ENCODE data around the gene CNTNAP2. TPM values are rescaled to one million over a fixed set of nuclear protein-coding genes. Genes with fewer than 3 reads are reported as not detected.

CNTNAP2 gene
- total RNA-seq, 4 donors from 2014 or later, result 0.42 TPM; not detected in 3

GRCh38 chr7:148049068-148049467 lies 1932.5 kb downstream of the CNTNAP2 start:
- no peak for DNase-seq (ENCODE audit: low spot score in 2 of 2)
- Histone ChIP-seq H3K27me3 (no peaks in the 10 kb centered on the region), H3K4me1 (no peaks in the 10 kb centered on the region), H3K4me3 (no peak overlapping the region), H3K27ac (no peak overlapping the region), H3K36me3 (no peaks in the 10 kb centered on the region), H3K9me3 (no peaks in the 10 kb centered on the region)
- WGBS, 2 donors, result 73 to 84% methylated on average over 4 of the region's 4 CpGs
- TF ChIP-seq POLR2A (IDR thresholded peaks at IDR 0.05), result no peak

GRCh38 chr7:148050492-148051158 lies 1934.0 kb downstream of the CNTNAP2 start:
- H3K36me3 ChIP-seq, result no peaks in the 10 kb centered on the region
- H3K27ac ChIP-seq, result no peak overlapping the region
- 75 to 78% methylated on average over 3 of the region's 3 CpGs for WGBS, 2 donors
- H3K4me3 ChIP-seq, result no peak overlapping the region
- H3K4me1 ChIP-seq, result no peaks in the 10 kb centered on the region
- H3K27me3 ChIP-seq, result no peaks in the 10 kb centered on the region
- TF ChIP-seq, protein P1, sequence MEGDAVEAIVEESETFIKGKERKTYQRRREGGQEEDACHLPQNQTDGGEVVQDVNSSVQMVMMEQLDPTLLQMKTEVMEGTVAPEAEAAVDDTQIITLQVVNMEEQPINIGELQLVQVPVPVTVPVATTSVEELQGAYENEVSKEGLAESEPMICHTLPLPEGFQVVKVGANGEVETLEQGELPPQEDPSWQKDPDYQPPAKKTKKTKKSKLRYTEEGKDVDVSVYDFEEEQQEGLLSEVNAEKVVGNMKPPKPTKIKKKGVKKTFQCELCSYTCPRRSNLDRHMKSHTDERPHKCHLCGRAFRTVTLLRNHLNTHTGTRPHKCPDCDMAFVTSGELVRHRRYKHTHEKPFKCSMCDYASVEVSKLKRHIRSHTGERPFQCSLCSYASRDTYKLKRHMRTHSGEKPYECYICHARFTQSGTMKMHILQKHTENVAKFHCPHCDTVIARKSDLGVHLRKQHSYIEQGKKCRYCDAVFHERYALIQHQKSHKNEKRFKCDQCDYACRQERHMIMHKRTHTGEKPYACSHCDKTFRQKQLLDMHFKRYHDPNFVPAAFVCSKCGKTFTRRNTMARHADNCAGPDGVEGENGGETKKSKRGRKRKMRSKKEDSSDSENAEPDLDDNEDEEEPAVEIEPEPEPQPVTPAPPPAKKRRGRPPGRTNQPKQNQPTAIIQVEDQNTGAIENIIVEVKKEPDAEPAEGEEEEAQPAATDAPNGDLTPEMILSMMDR (IDR thresholded peaks at IDR 0.05), result no peak
- no peak for TF ChIP-seq EP300 (IDR thresholded peaks at IDR 0.05)
- no peak for TF ChIP-seq POLR2A (IDR thresholded peaks at IDR 0.05)
- no peaks in the 10 kb centered on the region for H3K9me3 ChIP-seq
- DNase-seq (ENCODE audit: low spot score in 2 of 2), result no peak

DNA sequence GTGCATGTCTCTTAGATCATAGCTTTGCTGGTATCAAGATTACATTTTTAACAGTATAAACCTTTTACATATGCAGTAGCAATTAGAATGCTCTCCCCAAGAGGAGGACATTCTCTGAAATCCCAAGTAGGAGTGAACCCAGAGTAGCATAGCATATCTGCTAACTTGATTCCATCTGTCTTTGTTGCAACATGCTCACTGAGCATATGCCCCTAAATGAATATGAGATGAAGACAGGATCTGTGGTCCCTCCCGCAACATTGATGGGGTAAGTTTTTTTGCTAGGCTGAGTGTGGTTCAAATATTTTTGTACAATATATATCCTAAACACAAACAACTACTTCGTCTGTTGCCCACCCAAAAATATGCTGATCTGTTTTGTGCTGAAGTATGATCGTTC lies 1939.8 kb downstream of the CNTNAP2 start:
- TF ChIP-seq, protein P1 (IDR thresholded peaks at IDR 0.05), result no peak
- no peak for TF ChIP-seq EP300 (IDR thresholded peaks at IDR 0.05)
- no peak for TF ChIP-seq POLR2A (IDR thresholded peaks at IDR 0.05)
- WGBS, 2 donors, result 88 to 92% methylated on average over 3 of the region's 3 CpGs
- no peaks in the 10 kb centered on the region for H3K27me3 ChIP-seq

GRCh38 chr7:148058092-148058491 lies 1941.5 kb downstream of the CNTNAP2 start:
- no peak overlapping the region for H3K27ac ChIP-seq
- DNase-seq (ENCODE audit: low spot score in 2 of 2), result no peak
- peaks cover 0 to under 1% (median 0%) of the 10 kb centered on the region in 4 donors for H3K9me3 ChIP-seq
- H3K27me3 ChIP-seq, result no peaks in the 10 kb centered on the region
- no peak overlapping the region for H3K4me3 ChIP-seq
- TF ChIP-seq, protein P1 (IDR thresholded peaks at IDR 0.05), result no peak
- no peak for TF ChIP-seq EP300 (IDR thresholded peaks at IDR 0.05)
- no peak for TF ChIP-seq POLR2A (IDR thresholded peaks at IDR 0.05)
- H3K36me3 ChIP-seq, result no peaks in the 10 kb centered on the region
- 54 to 68% methylated on average over 4 of the region's 4 CpGs for WGBS, 2 donors
- H3K4me1 ChIP-seq, result no peaks in the 10 kb centered on the region

More for the DNA sequence above, 1939.8 kb downstream of the CNTNAP2 start:
- DNase-seq (ENCODE audit: low spot score in 2 of 2), result no peak
- Histone ChIP-seq H3K4me3 (no peak overlapping the region), H3K9me3 (no peaks in the 10 kb centered on the region), H3K27ac (no peak overlapping the region), H3K36me3 (no peaks in the 10 kb centered on the region), H3K4me1 (no peaks in the 10 kb centered on the region)

DNA sequence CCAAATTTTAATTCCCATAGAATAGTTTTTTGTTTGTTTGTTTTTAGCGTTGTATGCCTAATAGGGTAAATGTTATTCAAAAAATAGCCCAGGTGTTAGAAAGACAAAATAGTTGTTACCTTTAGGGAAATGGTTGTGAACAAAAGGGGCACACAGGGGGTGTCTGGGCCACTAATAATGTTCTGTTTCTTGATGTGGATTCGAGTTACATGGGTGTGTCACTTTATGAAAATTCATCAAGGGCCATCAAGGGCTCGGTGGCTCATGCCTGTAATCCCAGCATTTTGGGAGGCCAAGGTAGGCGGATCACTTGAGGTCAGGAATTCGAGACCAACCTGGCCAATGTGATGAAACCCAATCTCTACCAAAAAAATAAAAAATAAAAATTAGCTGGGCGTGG lies 1942.2 kb downstream of the CNTNAP2 start:
- Histone ChIP-seq H3K9me3 (peaks cover 0 to 7% (median 1%) of the 10 kb centered on the region in 4 donors), H3K36me3 (no peaks in the 10 kb centered on the region), H3K27me3 (no peaks in the 10 kb centered on the region), H3K4me3 (no peak overlapping the region), H3K4me1 (no peaks in the 10 kb centered on the region), H3K27ac (no peak overlapping the region)
- DNase-seq (ENCODE audit: low spot score in 2 of 2), result no peak
- 81 to 89% methylated on average over 6 of the region's 6 CpGs for WGBS, 2 donors
- TF ChIP-seq POLR2A (IDR thresholded peaks at IDR 0.05), result no peak
- TF ChIP-seq, protein P1 (IDR thresholded peaks at IDR 0.05), result no peak
- TF ChIP-seq EP300 (IDR thresholded peaks at IDR 0.05), result no peak

Measured in tibial nerve (tissue), 4 donors.